ENCODE measurements around the gene USF1. TPM values are rescaled to one million over a fixed set of nuclear protein-coding genes. Genes with fewer than 3 reads are reported as not detected.

The USF1 gene
- total and polyA plus RNA-seq, 9 of the 15 experiments (the other 6 are each of a cell fraction or from before 2014, with no cell fraction given) = 7.4 to 60.2 (median 54.2) TPM

GRCh38 chr1:161044908-161045735 lies 655 bp downstream of the USF1 start (continued):
- TF ChIP-seq C11orf30 (IDR thresholded peaks at IDR 0.05; ENCODE audit: low read depth) = no peak
- TF ChIP-seq, protein P1, sequence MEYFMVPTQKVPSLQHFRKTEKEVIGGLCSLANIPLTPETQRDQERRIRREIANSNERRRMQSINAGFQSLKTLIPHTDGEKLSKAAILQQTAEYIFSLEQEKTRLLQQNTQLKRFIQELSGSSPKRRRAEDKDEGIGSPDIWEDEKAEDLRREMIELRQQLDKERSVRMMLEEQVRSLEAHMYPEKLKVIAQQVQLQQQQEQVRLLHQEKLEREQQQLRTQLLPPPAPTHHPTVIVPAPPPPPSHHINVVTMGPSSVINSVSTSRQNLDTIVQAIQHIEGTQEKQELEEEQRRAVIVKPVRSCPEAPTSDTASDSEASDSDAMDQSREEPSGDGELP (CRISPR knock-in tag; IDR thresholded peaks at IDR 0.05; ENCODE audit: borderline replicate concordance) = peak; percentile 88
- TF ChIP-seq ERF (CRISPR knock-in tag; IDR thresholded peaks at IDR 0.05) = peak; percentile 15; the same call in 1 of the 2 replicates
- TF ChIP-seq E2F6 (IDR thresholded peaks at IDR 0.05; ENCODE audit: borderline replicate concordance in 1 of 2, extremely low read depth in 1 of 2, insufficient read depth in 1 of 2, insufficient read length in 1 of 2, low read depth in 1 of 2, low read length in 1 of 2, poor library complexity in 1 of 2, severe bottlenecking in 1 of 2) = peak in 1 of 2 experiments; percentile 44
- no peak for TF ChIP-seq PHF21A (IDR thresholded peaks at IDR 0.05; ENCODE audit: borderline replicate concordance, low read depth)
- TF ChIP-seq HBP1 (CRISPR knock-in tag; IDR thresholded peaks at IDR 0.05) = 0 out of 2 replicates have a peak, but pooled peaks have one; percentile 35
- 0 out of 2 replicates have a peak, but pooled peaks have one; percentile 4 for TF ChIP-seq MTA3 (IDR thresholded peaks at IDR 0.05; ENCODE audit: borderline replicate concordance)
- peak; percentile 51 for TF ChIP-seq FOXM1 (IDR thresholded peaks at IDR 0.05; ENCODE audit: low read depth)
- TF ChIP-seq FOXM1 (CRISPR knock-in tag; IDR thresholded peaks at IDR 0.05; ENCODE audit: low read depth) = no peak
- peak; percentile 7; the same call in 1 of the 2 replicates for TF ChIP-seq JUND (IDR thresholded peaks at IDR 0.05; ENCODE audit: borderline replicate concordance, low read depth, low read length)
- no peak for TF ChIP-seq JUND (tag; IDR thresholded peaks at IDR 0.05; ENCODE audit: borderline replicate concordance, low read depth, low read length)
- TF ChIP-seq PML (IDR thresholded peaks at IDR 0.05; ENCODE audit: low read length) = peak; percentile 39; the same call in 1 of the 2 replicates
- peak; percentile 79; the same call in 1 of the 2 replicates for TF ChIP-seq SPI1 (IDR thresholded peaks at IDR 0.05; ENCODE audit: borderline replicate concordance, low read depth, low read length)
- peak; percentile 62; the same call in 1 of the 2 replicates for TF ChIP-seq NR4A1 (CRISPR knock-in tag; IDR thresholded peaks at IDR 0.05)
- TF ChIP-seq NR4A1 (tag; IDR thresholded peaks at IDR 0.05) = no peak
- peak; percentile 96; the same call in 1 of the 2 replicates for TF ChIP-seq IRF2 (CRISPR knock-in tag; IDR thresholded peaks at IDR 0.05)
- TF ChIP-seq CBFA2T2 (conservative IDR thresholded peaks at IDR 0.05) = no peak; the same call in 1 of the 2 replicates
- 0 out of 2 replicates have a peak, but pooled peaks have one; percentile 11 for TF ChIP-seq FOSL1 (tag; conservative IDR thresholded peaks at IDR 0.05)
- 0 out of 4 replicates have a peak, but pooled peaks of 1 of the 2 experiments have one; percentile 28 for TF ChIP-seq ETV6 (IDR thresholded peaks at IDR 0.05; ENCODE audit: borderline replicate concordance in 1 of 2, low read depth in 2 of 2, low read length in 1 of 2)
- TF ChIP-seq ETV6 (CRISPR knock-in tag; IDR thresholded peaks at IDR 0.05; ENCODE audit: borderline replicate concordance) = no peak
